ENCODE results near the gene SMCO2. TPM values are rescaled to one million over a fixed set of nuclear protein-coding genes. Genes with fewer than 3 reads are reported as not detected.

SMCO2 gene
- polyA plus RNA-seq, 3 donors, result 17.4 TPM; not detected in 2

DNA sequence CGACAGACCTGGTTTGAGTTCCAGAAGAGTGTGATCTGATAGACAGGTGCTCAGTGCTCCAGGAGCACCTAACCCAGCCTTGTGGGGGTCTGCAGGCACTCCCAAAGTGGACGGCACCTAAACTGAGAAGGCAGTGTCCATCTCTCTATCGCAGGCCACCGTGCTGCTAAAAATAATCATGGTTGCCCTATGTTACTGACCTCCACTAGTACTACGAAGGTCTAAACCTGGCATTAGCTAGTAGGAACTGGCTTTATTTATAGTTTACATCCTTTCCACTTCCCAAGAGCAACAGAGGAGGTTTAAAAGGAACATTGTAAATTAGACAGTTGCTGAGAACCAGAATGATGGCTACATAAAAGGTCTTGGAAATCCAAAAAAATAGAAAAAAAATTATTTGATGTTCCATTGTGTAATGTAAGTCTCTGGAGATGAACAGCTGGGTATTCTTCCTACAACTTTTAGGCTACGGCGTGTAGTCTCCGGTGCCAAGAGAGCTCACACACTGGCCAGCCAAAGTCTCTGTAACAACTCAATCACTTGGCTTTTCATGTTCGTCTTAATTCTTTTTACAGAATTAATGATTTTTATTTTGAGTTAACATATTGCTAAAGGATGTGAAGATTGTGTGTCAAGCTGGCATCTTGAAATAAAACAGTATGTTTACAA lies 104.8 kb downstream of the SMCO2 start:
- Histone ChIP-seq H2AFZ (ENCODE audit: insufficient read depth, low read depth, low read length, poor library complexity, severe bottlenecking) (no peak overlapping the region), H3K9ac (ENCODE audit: insufficient read depth, low read length, poor library complexity, severe bottlenecking) (no peak overlapping the region), H3K4me1 (ENCODE audit: control insufficient read depth in 1 of 2, insufficient read depth in 2 of 2, low read length in 2 of 2) (peaks cover 28 to 39% of the 10 kb centered on the region in 2 donors), H3K27me3 (ENCODE audit: control insufficient read depth in 2 of 2, insufficient read depth in 2 of 2, low read length in 2 of 2) (peaks cover 0 to 2% of the 10 kb centered on the region in 2 donors), H3K9me3 (replicated peaks in 1 of 2; ENCODE audit: control insufficient read depth in 1 of 2, insufficient read depth in 1 of 2, low read length in 2 of 2) (no peaks in the 10 kb centered on the region), H3K4me3 (replicated peaks in 1 of 3; ENCODE audit: low read depth in 2 of 3, low read length in 3 of 3) (no peak overlapping the region), H3K4me2 (replicated peaks; ENCODE audit: extremely low read depth, low read length, poor library complexity, severe bottlenecking) (no peak overlapping the region), H3K36me3 (replicated peaks in 1 of 2; ENCODE audit: control insufficient read depth in 1 of 2, insufficient read depth in 2 of 2, low read length in 2 of 2) (no peaks in the 10 kb centered on the region), H3K27ac (ENCODE audit: low read depth in 1 of 2, low read length in 2 of 2) (no peak overlapping the region), H4K20me1 (ENCODE audit: insufficient read depth, low read length) (no peaks in the 10 kb centered on the region), H3K79me2 (ENCODE audit: insufficient read depth, low read length) (no peaks in the 10 kb centered on the region)
- Mint-ChIP-seq H3K4me3 (no peak overlapping the region), H3K27ac (no peak overlapping the region), H3K4me1 (peaks cover 41% of the 10 kb centered on the region), H3K36me3 (no peaks in the 10 kb centered on the region), H3K9me3 (no peaks in the 10 kb centered on the region), H3K27me3 (ENCODE audit: low read depth in 3 of 3) (peaks cover 5 to 6% (median 5%) of the 10 kb centered on the region in 3 donors)
- 100% methylated on average over 1 of the region's 9 CpGs for WGBS (ENCODE audit: insufficient coverage)
- DNase-seq, result no peak
- TF ChIP-seq, protein P1, sequence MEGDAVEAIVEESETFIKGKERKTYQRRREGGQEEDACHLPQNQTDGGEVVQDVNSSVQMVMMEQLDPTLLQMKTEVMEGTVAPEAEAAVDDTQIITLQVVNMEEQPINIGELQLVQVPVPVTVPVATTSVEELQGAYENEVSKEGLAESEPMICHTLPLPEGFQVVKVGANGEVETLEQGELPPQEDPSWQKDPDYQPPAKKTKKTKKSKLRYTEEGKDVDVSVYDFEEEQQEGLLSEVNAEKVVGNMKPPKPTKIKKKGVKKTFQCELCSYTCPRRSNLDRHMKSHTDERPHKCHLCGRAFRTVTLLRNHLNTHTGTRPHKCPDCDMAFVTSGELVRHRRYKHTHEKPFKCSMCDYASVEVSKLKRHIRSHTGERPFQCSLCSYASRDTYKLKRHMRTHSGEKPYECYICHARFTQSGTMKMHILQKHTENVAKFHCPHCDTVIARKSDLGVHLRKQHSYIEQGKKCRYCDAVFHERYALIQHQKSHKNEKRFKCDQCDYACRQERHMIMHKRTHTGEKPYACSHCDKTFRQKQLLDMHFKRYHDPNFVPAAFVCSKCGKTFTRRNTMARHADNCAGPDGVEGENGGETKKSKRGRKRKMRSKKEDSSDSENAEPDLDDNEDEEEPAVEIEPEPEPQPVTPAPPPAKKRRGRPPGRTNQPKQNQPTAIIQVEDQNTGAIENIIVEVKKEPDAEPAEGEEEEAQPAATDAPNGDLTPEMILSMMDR (IDR thresholded peaks at IDR 0.05), result no peak
- intact Hi-C loops (cut with micrococcal nuclease), result no loop called here

Other genes with a start within 250 kb of the SMCO2 start
- gene STK38L, start 202.4 kb upstream of the SMCO2 start, polyA plus RNA-seq, result 10 to 100 TPM; 20.0 to 29.5 (median 20.5) TPM
- gene BMAL2, start 113.9 kb upstream of the SMCO2 start, polyA plus RNA-seq, result 1 to 10 TPM in 2 of 3 donors, under 1 TPM in 1; 0.55 to 2.1 (median 1.8) TPM
- gene PPFIBP1, start 77.5 kb downstream of the SMCO2 start, polyA plus RNA-seq, result under 1 TPM; 0.25 to 0.79 (median 0.53) TPM
- gene REP15, start 249.7 kb downstream of the SMCO2 start, polyA plus RNA-seq, result not detected